Measurements from ENCODE around the gene TLR1.

The TLR1 gene

DNA sequence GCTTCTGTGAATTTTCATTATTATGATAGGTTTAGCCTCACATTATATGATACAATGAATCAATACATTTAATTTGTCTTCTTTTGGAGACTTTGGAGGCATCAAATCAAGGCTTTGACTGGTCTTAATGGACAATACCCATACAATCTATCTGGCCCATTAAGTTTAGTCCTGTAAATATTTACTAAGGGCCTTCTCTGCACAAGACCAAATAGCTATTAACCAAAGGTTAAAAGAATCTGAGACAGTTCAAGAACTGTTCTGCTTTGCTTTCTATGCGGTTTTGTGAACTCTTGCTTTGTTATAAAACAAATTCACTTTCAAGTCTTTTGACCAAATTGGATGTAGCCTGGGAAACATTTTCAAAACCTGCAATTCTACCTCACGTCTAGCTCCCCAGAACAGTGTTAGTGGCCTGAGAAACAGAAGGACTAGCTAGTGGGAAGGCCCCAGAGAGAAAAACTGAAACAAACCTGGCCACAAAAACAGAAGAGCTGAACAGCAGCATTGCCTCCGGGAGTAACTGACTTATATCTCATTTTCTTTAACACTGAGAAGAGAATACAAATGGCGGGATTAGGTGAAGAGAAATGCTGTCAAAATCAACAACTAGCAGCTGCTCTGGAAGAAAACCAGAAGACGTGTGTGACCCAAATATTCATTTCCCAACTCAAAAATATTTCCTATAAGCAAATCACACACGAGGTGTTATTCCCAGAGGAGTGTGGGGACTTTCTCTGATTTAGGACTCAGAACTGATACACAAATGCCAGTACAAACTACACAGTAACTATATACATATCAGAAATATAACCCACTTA lies 548 bp downstream of the TLR1 start:
- no peak for ATAC-seq (ENCODE audit: insufficient read depth, low read depth)
- peak overlapping the region; percentile 55 for H2AFZ ChIP-seq (ENCODE audit: low read depth, low read length)

GRCh38 chr4:38802561-38803355 lies 1.8 kb downstream of the TLR1 start:
- H3K27me3 ChIP-seq (ENCODE audit: insufficient read depth, low read length, poor library complexity), result no peaks in the 10 kb centered on the region
- no peak overlapping the region for H3K9ac ChIP-seq (ENCODE audit: low read depth, low read length)
- peaks cover 13% of the 10 kb centered on the region for H3K9me3 ChIP-seq (ENCODE audit: insufficient read depth, low read length, severe bottlenecking)
- no peak overlapping the region for H3K27ac ChIP-seq (ENCODE audit: low read length)
- H3K79me2 ChIP-seq (ENCODE audit: insufficient read depth, low read length), result no peaks in the 10 kb centered on the region
- TF ChIP-seq CTCF (IDR thresholded peaks at IDR 0.05; ENCODE audit: borderline replicate concordance, extremely low read depth, low read length, poor library complexity, severe bottlenecking) (no peak), EZH2 (IDR thresholded peaks at IDR 0.05; ENCODE audit: borderline replicate concordance, low read depth, low read length, severe bottlenecking) (no peak)
- DNase-seq (peak; percentile 31), ATAC-seq (ENCODE audit: insufficient read depth, low read depth) (no peak)
- no peaks in the 10 kb centered on the region for H3K4me1 ChIP-seq (ENCODE audit: insufficient read depth, low read length)
- H4K20me1 ChIP-seq (ENCODE audit: insufficient read depth, low read length), result no peaks in the 10 kb centered on the region
- H3K36me3 ChIP-seq (ENCODE audit: insufficient read depth, low read length), result no peaks in the 10 kb centered on the region
- no peak overlapping the region for H3K4me3 ChIP-seq (ENCODE audit: low read depth in 1 of 2, low read length in 2 of 2)
- H3K4me2 ChIP-seq (ENCODE audit: insufficient read depth, low read length), result no peak overlapping the region
- no peak overlapping the region for H2AFZ ChIP-seq (ENCODE audit: low read depth, low read length)

More for the DNA sequence above, 548 bp downstream of the TLR1 start:
- H3K4me1 ChIP-seq (ENCODE audit: insufficient read depth, low read length), result no peaks in the 10 kb centered on the region
- H3K79me2 ChIP-seq (ENCODE audit: insufficient read depth, low read length), result no peaks in the 10 kb centered on the region
- no peak overlapping the region for H3K4me2 ChIP-seq (ENCODE audit: insufficient read depth, low read length)
- H3K9ac ChIP-seq (ENCODE audit: low read depth, low read length), result no peak overlapping the region
- no peak overlapping the region for H3K27ac ChIP-seq (ENCODE audit: low read length)
- no peak overlapping the region for H3K4me3 ChIP-seq (ENCODE audit: low read depth in 1 of 2, low read length in 2 of 2)
- no peak for DNase-seq
- H3K36me3 ChIP-seq (ENCODE audit: insufficient read depth, low read length), result no peaks in the 10 kb centered on the region
- H3K27me3 ChIP-seq (ENCODE audit: insufficient read depth, low read length, poor library complexity), result no peaks in the 10 kb centered on the region
- no peaks in the 10 kb centered on the region for H4K20me1 ChIP-seq (ENCODE audit: insufficient read depth, low read length)
- TF ChIP-seq CTCF (IDR thresholded peaks at IDR 0.05; ENCODE audit: borderline replicate concordance, extremely low read depth, low read length, poor library complexity, severe bottlenecking) (no peak), EZH2 (IDR thresholded peaks at IDR 0.05; ENCODE audit: borderline replicate concordance, low read depth, low read length, severe bottlenecking) (no peak)
- H3K9me3 ChIP-seq (ENCODE audit: insufficient read depth, low read length, severe bottlenecking), result peaks cover 13% of the 10 kb centered on the region

DNA sequence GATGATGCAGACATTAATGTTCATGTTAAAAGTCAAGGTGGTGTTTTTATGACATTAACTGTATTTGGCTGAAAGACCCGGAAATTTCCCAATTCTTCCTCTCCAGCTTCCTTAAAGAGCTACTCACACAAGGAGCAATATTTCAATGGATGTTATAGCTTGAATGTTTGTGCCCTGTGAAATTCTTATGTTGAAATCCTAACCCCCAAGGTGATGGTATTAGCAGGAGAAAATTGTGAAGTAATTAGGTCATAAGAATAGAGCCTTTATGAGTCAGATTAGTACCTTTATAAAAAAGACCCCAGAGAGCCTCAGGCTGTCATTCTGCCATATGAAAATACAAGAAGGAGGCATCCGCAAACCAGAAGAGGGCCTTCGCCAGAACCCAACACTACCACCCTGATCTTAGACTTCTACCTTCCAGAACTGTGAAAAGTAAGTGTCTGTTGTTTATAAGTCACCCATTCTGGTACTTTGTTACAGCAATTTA lies 3.6 kb downstream of the TLR1 start:
- Histone ChIP-seq H4K20me1 (ENCODE audit: insufficient read depth, low read length) (no peaks in the 10 kb centered on the region), H3K27ac (ENCODE audit: low read length) (no peak overlapping the region), H3K4me2 (ENCODE audit: insufficient read depth, low read length) (no peak overlapping the region), H3K9me3 (ENCODE audit: insufficient read depth, low read length, severe bottlenecking) (peaks cover 13% of the 10 kb centered on the region), H2AFZ (ENCODE audit: low read depth, low read length) (no peak overlapping the region), H3K4me1 (ENCODE audit: insufficient read depth, low read length) (no peaks in the 10 kb centered on the region), H3K4me3 (ENCODE audit: low read depth in 1 of 2, low read length in 2 of 2) (no peak overlapping the region), H3K36me3 (ENCODE audit: insufficient read depth, low read length) (no peaks in the 10 kb centered on the region), H3K27me3 (ENCODE audit: insufficient read depth, low read length, poor library complexity) (no peaks in the 10 kb centered on the region), H3K79me2 (ENCODE audit: insufficient read depth, low read length) (no peaks in the 10 kb centered on the region), H3K9ac (ENCODE audit: low read depth, low read length) (no peak overlapping the region)
- no peak for DNase-seq
- no peak for ATAC-seq (ENCODE audit: insufficient read depth, low read depth)
- TF ChIP-seq EZH2 (IDR thresholded peaks at IDR 0.05; ENCODE audit: borderline replicate concordance, low read depth, low read length, severe bottlenecking), result no peak
- TF ChIP-seq CTCF (IDR thresholded peaks at IDR 0.05; ENCODE audit: borderline replicate concordance, extremely low read depth, low read length, poor library complexity, severe bottlenecking), result no peak

Data from DND-41 (cell line).